HEK293T (cell line): ENCODE results near the gene HIBCH.

Experiments
- CTCF ChIA-PET: fragments of 350-600 bp; formaldehyde crosslinking; extraction: SDS; loops from one replicate; lab custom pipeline; 2021; ENCODE audit warnings: antibody characterized with exemption, inconsistent platforms; lab: Yijun Ruan, JAX
- POLR2A ChIA-PET: fragments of 350-600 bp; formaldehyde crosslinking; extraction: SDS; loops from one replicate; lab custom pipeline; 2020; ENCODE audit warnings: antibody characterized with exemption, inconsistent platforms; lab: Yijun Ruan, JAX
- DNase-seq: peaks from one replicate; pipeline ENCODE4 v3.0.0; 2012; ENCODE audit warnings: mixed read lengths; ENCODE audit errors: extremely low spot score
- ARNT ChIP-seq: fragments of 450-650 bp; IDR thresholded peaks from 2 replicates; pipeline ENCODE4 v1.6.1; 2017; ENCODE audit warnings: mild to moderate bottlenecking
- BHLHE40 ChIP-seq: fragments of 450-650 bp; IDR thresholded peaks from 2 replicates; pipeline ENCODE4 v1.6.1; 2016; ENCODE audit warnings: mild to moderate bottlenecking, moderate library complexity, borderline replicate concordance
- CTBP1 ChIP-seq: fragments of 450-650 bp; IDR thresholded peaks from 2 replicates; pipeline ENCODE4 v1.6.1; 2016; ENCODE audit warnings: borderline replicate concordance
- ELF4 ChIP-seq: fragments of 450-650 bp; IDR thresholded peaks from 2 replicates; pipeline ENCODE4 v1.6.1; 2017; ENCODE audit warnings: antibody characterized with exemption
- FOXA1 ChIP-seq: fragments of 450-650 bp; IDR thresholded peaks from 2 replicates; pipeline ENCODE4 v1.6.1; 2016; ENCODE audit warnings: mild to moderate bottlenecking
- FOXK2 ChIP-seq: fragments of 450-650 bp; IDR thresholded peaks from 2 replicates; pipeline ENCODE4 v1.6.1; 2016; ENCODE audit warnings: mild to moderate bottlenecking
- FOXM1 ChIP-seq: fragments of 450-650 bp; IDR thresholded peaks from 2 replicates; pipeline ENCODE4 v1.6.1; 2017; ENCODE audit warnings: mild to moderate bottlenecking, borderline replicate concordance
- HDGF ChIP-seq: fragments of 450-650 bp; IDR thresholded peaks from 2 replicates; pipeline ENCODE4 v1.6.1; 2017; ENCODE audit warnings: antibody characterized with exemption, borderline replicate concordance
- L3MBTL2 ChIP-seq: fragments of 450-650 bp; conservative IDR thresholded peaks from 2 replicates; pipeline ENCODE4 v1.6.1; 2016; ENCODE audit warnings: mild to moderate bottlenecking
- LEF1 ChIP-seq: fragments of 450-650 bp; IDR thresholded peaks from 2 replicates; pipeline ENCODE4 v1.6.1; 2017; ENCODE audit warnings: mild to moderate bottlenecking, borderline replicate concordance
- NFRKB ChIP-seq: fragments of 450-650 bp; IDR thresholded peaks from 2 replicates; pipeline ENCODE4 v1.6.1; 2016; ENCODE audit warnings: mild to moderate bottlenecking, moderate library complexity
- SP1 ChIP-seq: fragments of 450-650 bp; IDR thresholded peaks from 2 replicates; pipeline ENCODE4 v1.6.1; 2017
- SUZ12 ChIP-seq: fragments of 450-650 bp; IDR thresholded peaks from 2 replicates; pipeline ENCODE4 v1.6.1; 2016; ENCODE audit warnings: mild to moderate bottlenecking
- TARDBP ChIP-seq: fragments of 450-650 bp; IDR thresholded peaks from 2 replicates; pipeline ENCODE4 v1.6.1; 2016
- ZNF384 ChIP-seq: fragments of 450-650 bp; IDR thresholded peaks from 2 replicates; pipeline ENCODE4 v1.6.1; 2016
- TF ChIP-seq, protein P1 (sequence below): fragments of 450-650 bp; IDR thresholded peaks from 2 replicates; pipeline ENCODE4 v1.6.1; 2016

HIBCH gene

DNA sequence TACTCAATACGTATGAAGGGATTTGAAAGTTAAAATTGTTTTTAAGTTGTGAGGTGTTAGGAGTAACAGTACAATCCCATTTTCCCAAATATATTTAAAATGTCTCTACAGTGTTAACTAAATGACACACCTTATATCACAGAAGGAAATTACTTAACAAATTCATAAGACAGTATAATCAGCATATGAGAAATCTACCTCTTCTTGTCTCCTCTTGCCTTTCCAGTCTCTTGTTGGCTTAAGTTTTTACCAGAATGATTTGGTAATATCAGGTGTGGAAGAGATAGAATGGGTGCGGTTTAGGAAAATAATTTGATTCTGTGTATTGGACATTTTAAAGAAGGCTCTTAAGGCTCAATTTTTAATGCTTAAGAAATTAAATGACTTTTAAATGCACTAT is 14.3 kb upstream of the HIBCH start:
- TF ChIP-seq FOXA1 (no peak), ZNF384 (no peak), L3MBTL2 (no peak), FOXK2 (no peak), TARDBP (no peak), SP1 (no peak), FOXM1 (no peak), ARNT (no peak), BHLHE40 (no peak), NFRKB (no peak)
- TF ChIP-seq, protein P1, sequence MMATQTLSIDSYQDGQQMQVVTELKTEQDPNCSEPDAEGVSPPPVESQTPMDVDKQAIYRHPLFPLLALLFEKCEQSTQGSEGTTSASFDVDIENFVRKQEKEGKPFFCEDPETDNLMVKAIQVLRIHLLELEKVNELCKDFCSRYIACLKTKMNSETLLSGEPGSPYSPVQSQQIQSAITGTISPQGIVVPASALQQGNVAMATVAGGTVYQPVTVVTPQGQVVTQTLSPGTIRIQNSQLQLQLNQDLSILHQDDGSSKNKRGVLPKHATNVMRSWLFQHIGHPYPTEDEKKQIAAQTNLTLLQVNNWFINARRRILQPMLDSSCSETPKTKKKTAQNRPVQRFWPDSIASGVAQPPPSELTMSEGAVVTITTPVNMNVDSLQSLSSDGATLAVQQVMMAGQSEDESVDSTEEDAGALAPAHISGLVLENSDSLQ: no peak
- DNase-seq: no peak
- CTCF ChIA-PET: no interaction called here
- POLR2A ChIA-PET: no interaction called here

DNA sequence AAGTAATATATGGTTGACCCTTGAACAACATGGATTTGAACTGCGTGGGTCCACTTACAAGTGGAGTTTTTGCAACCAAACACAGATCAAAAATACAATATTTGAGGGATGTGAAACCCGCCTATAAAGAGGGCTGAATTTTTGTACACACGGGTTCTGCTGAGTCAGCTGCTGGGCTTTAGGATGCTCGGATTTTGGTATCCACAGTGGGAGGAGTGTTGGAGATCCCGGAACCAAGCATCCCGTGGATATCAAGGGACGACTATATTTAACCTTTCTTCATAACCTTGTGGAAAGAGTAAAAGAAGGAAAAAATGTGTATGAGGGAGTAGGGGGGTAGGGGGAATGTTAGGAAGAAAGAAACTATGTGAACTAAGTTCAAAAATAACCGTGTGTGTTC is 13.8 kb upstream of the HIBCH start:
- POLR2A ChIA-PET: no interaction called here
- CTCF ChIA-PET: no interaction called here
- DNase-seq: no peak
- TF ChIP-seq TARDBP: no peak
- no peak for TF ChIP-seq SUZ12
- no peak for TF ChIP-seq BHLHE40

DNA sequence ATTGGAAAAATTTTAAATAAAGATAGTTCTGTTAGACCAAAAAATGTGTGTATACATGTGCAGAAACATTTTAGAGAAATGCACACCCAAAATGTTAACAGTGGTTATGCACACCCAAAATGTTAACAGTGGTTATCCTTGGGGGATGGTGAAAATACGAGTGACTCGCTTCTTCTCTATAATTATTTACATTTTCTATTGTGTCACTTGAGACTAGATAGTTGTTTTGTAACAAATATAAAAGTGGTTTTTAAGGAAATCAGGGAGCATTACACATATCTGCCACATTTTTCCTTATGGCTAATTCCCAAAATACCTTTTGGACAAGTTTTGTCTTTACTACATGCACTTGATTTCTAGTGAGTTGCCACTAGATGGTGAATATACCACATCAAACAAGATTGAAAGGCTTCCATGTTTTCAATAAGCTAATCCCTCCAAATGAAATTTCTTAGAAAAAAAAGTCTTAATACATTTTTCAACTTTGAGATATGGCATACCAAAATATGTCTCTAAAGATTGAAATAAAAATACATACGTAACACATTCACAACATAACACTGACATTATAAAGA is 9.0 kb upstream of the HIBCH start:
- DNase-seq: no peak
- TF ChIP-seq ARNT: no peak
- TF ChIP-seq ELF4: no peak
- no peak for TF ChIP-seq TARDBP
- TF ChIP-seq FOXM1: no peak
- TF ChIP-seq HDGF: no peak
- TF ChIP-seq ZNF384: no peak
- POLR2A ChIA-PET: interaction anchor here (3.1 kb wide), 1 partner anchor 9 kb away, joined by 8 read pairs; the partner anchor contains the start of gene HIBCH
- CTCF ChIA-PET: interaction anchor here (1.0 kb wide), 1 partner anchor 17 kb away, joined by 3 read pairs; no protein-coding TSS in a partner anchor

DNA sequence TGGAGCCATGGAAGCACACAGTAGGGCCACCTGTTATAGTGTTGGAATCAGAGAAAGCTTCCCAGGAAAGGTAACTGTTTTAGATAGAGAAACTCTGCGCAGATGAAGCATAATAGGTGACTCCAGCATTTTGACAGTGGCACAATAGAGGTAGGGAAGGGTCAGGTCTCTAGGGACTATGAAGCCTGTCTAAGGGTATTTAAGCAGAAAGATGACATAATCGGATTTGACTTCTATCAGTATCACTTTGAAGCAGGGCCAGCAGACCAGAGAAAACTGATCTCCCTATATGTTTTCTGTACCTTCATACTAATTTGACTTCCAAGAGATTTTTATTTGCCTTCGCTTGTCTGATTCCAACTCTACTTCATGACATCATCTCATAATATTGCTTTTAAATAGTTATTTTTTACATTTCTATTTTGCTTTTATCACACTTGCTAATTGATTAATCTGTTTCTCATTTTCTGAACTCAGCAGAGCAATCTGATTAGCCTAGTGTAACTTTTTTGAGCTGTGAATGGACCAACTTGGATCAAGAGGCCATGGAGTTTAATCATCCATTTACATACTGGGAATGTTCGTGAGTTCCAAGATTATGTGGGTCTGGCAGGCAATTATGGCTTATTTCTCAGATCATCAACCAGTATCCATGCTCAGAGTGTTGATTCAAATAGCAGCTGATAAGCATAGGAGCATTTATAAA is 8.4 kb upstream of the HIBCH start:
- no peak for DNase-seq
- TF ChIP-seq TARDBP (no peak), ARNT (no peak), LEF1 (no peak)
- TF ChIP-seq, protein P1: no peak
- ChIA-PET POLR2A (interaction anchor here (3.1 kb wide), 1 partner anchor 9 kb away, joined by 8 read pairs; the partner anchor contains the start of gene HIBCH), CTCF (interaction anchor here (1.0 kb wide), 1 partner anchor 17 kb away, joined by 3 read pairs; no protein-coding TSS in a partner anchor)

DNA sequence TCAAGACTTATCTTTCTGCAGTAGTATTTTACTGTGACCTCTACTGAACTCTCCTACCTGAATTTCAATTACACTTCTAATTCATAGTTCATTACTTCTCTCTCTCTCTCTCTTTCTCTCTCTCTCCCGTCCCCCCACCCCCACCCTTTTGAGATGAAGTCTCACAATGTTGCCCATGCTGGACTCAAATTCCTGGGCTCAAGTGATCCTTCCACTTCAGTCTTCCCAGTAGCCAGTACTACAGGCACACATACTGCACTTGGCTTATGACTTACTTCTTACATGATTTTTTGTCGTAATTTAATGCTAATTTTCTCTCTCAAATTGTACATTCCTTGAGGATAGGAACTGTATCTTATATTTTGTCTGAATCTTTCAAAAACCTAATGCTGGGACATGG is 6.0 kb upstream of the HIBCH start:
- ChIA-PET POLR2A (no interaction called here), CTCF (no interaction called here)
- no peak for DNase-seq
- TF ChIP-seq ZNF384 (no peak), LEF1 (no peak), SP1 (no peak), HDGF (no peak), CTBP1 (no peak), FOXA1 (no peak), NFRKB (no peak), ARNT (no peak), FOXM1 (no peak), FOXK2 (no peak), L3MBTL2 (no peak), TARDBP (no peak), BHLHE40 (no peak), ELF4 (no peak), SUZ12 (no peak)
- TF ChIP-seq, protein P1: no peak

DNA sequence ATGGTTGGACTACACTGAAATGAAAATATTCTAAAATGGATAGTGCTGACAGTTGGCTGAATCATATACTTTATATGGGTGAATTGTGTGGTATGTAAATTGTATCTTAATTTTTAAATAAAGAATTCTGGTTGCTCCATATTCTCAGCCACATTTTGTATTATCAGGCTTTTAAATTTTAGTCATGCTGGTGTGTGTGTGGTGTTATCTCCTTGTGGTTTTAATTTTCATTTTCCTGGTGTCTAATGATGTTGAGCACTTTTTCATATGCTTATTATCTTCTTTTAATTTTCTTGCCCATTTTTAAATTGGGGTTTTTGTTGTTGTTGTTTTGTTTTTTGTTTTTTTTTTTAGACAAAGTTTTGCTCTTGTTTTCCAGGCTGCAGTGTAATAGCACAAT is 3.8 kb upstream of the HIBCH start:
- POLR2A ChIA-PET: no interaction called here
- no peak for TF ChIP-seq FOXA1
- TF ChIP-seq FOXK2: no peak
- TF ChIP-seq NFRKB: no peak
- TF ChIP-seq HDGF: no peak
- no peak for DNase-seq
- CTCF ChIA-PET: no interaction called here

DNA sequence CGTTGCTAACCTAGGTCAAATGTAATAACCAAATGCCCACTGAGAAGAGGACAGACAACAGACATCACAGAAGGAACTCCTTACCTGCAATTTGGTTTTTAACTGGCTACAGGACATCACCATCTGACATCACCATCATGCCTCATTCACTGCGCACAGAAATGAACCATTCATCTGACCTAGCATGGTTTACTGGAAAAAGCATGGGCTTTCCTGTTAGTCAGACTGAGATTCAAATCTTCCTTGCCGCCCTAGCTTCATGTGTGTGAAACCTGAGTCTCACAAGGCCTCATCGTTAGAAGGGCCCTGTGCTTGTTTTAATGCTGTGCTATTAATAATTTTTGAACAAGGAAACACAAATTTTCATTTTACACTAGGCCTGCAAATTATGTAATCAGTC is 1.1 kb upstream of the HIBCH start:
- ChIA-PET POLR2A (no interaction called here), CTCF (no interaction called here)
- TF ChIP-seq FOXA1 (no peak), ARNT (no peak)
- DNase-seq: no peak
